Esophagus squamous epithelium (tissue), 4 donors: ENCODE results near the gene SOX18.

ENCODE experiments used
- CTCF ChIP-seq, 6 experiments: fragments of 450-650 bp in 4 of 6; fragments of 200-600 bp in 2 of 6; sonication (generic) in 2 of 6; IDR thresholded peaks; one replicate each; pipeline ENCODE4 v1.5.1; 2016 to 2019; ENCODE audit warnings: antibody characterized with exemption in 6 of 6, mild to moderate bottlenecking in 4 of 6, moderate library complexity in 4 of 6
- POLR2A ChIP-seq, 4 donors: fragments of 450-650 bp; IDR thresholded peaks; one replicate each; pipeline ENCODE4 v1.6.1; 2017; ENCODE audit warnings: antibody characterized with exemption in 4 of 4, mild to moderate bottlenecking in 4 of 4, moderate library complexity in 3 of 4

- TF ChIP-seq POLR2A (IDR thresholded peaks at IDR 0.05) = no peak
- no peak for TF ChIP-seq CTCF (IDR thresholded peaks at IDR 0.05)
Measured at GRCh38 chr20:64084685-64085152, 35.3 kb upstream of the SOX18 start.
